ENCODE measurements around the gene SPEG. TPM values are rescaled to one million over a fixed set of nuclear protein-coding genes. Genes with fewer than 3 reads are reported as not detected.
A peak's percentile ranks its signal among the peaks of the same experiment; 100 is the strongest.

Gene SPEG
- total RNA-seq, 2 experiments from 2014 or later, result 0.46 TPM; not detected in 1

- no TSS peak for BruUV-seq (replicated peaks)
- H3K79me2 ChIP-seq (ENCODE audit: insufficient read depth, low read depth, low read length), result no peaks in the 10 kb centered on the region
- DNase-seq (ENCODE audit: low spot score), result peak; percentile 18
- H3K4me1 ChIP-seq (ENCODE audit: insufficient read depth, low read length, poor library complexity, severe bottlenecking), result peaks cover 4% of the 10 kb centered on the region
- no peak for TF ChIP-seq EZH2phosphoT487 (IDR thresholded peaks at IDR 0.05; ENCODE audit: borderline replicate concordance, low read depth, low read length)
- TF ChIP-seq CTCF (conservative IDR thresholded peaks at IDR 0.05; ENCODE audit: low read length), result no peak
- ChIA-PET POLR2A (interaction anchor here (0.6 kb wide), 1 partner anchor 852 kb away, joined by 3 read pairs; no protein-coding TSS in a partner anchor), CTCF (ENCODE audit: unreplicated experiment) (interaction anchor here (0.5 to 1.2 kb wide), 2 partner anchors 15 to 97 kb away, joined by 3 to 9 read pairs; no protein-coding TSS in a partner anchor)
- H3K4me3 ChIP-seq (ENCODE audit: low read depth, low read length, poor library complexity, severe bottlenecking), result no peak overlapping the region
- no peaks in the 10 kb centered on the region for H3K9me2 ChIP-seq (ENCODE audit: insufficient read depth, low read length)
- H3K36me3 ChIP-seq (ENCODE audit: insufficient read depth, low read length), result no peaks in the 10 kb centered on the region
- intact Hi-C loops (cut with micrococcal nuclease; ENCODE audit: unreplicated experiment), result no loop called here
- no peak overlapping the region for H3K27ac ChIP-seq (ENCODE audit: low read depth, low read length, poor library complexity, severe bottlenecking)
- H3K9me3 ChIP-seq (ENCODE audit: low read length), result no peaks in the 10 kb centered on the region
- no peak overlapping the region for H3K4me2 ChIP-seq (ENCODE audit: low read length)
- H2AFZ ChIP-seq (ENCODE audit: low read length), result no peak overlapping the region
- no peaks in the 10 kb centered on the region for H4K20me1 ChIP-seq (ENCODE audit: insufficient read depth, low read length)
Observed at GRCh38 chr2:219461047-219461514, 26.4 kb downstream of the SPEG start.

- no peaks in the 10 kb centered on the region for H3K36me3 ChIP-seq (ENCODE audit: insufficient read depth, low read length)
- no peaks in the 10 kb centered on the region for H3K9me3 ChIP-seq (ENCODE audit: low read length)
- TF ChIP-seq EZH2phosphoT487 (IDR thresholded peaks at IDR 0.05; ENCODE audit: borderline replicate concordance, low read depth, low read length), result no peak
- TF ChIP-seq CTCF (conservative IDR thresholded peaks at IDR 0.05; ENCODE audit: low read length), result no peak
- H3K4me2 ChIP-seq (ENCODE audit: low read length), result no peak overlapping the region
- H3K4me1 ChIP-seq (ENCODE audit: insufficient read depth, low read length, poor library complexity, severe bottlenecking), result peaks cover 4% of the 10 kb centered on the region
- H3K79me2 ChIP-seq (ENCODE audit: insufficient read depth, low read depth, low read length), result no peaks in the 10 kb centered on the region
- POLR2A ChIA-PET, result no interaction called here
- no TSS peak for BruUV-seq (replicated peaks)
- CTCF ChIA-PET (ENCODE audit: unreplicated experiment), result interaction anchor here (0.5 to 1.2 kb wide), 3 partner anchors 14 to 97 kb away, joined by 3 to 9 read pairs (median 3); partner anchors contain the start of gene GMPPA
- no peaks in the 10 kb centered on the region for H3K9me2 ChIP-seq (ENCODE audit: insufficient read depth, low read length)
- H3K4me3 ChIP-seq (ENCODE audit: low read depth, low read length, poor library complexity, severe bottlenecking), result no peak overlapping the region
- intact Hi-C loops (cut with micrococcal nuclease; ENCODE audit: unreplicated experiment), result no loop called here
- no peaks in the 10 kb centered on the region for H4K20me1 ChIP-seq (ENCODE audit: insufficient read depth, low read length)
- no peak overlapping the region for H2AFZ ChIP-seq (ENCODE audit: low read length)
- H3K27ac ChIP-seq (ENCODE audit: low read depth, low read length, poor library complexity, severe bottlenecking), result no peak overlapping the region
- DNase-seq (ENCODE audit: low spot score), result no peak
Observed at GRCh38 chr2:219461669-219462068, 27.0 kb downstream of the SPEG start.

- no peak for DNase-seq (ENCODE audit: low spot score)
- Histone ChIP-seq H3K27ac (ENCODE audit: low read depth, low read length, poor library complexity, severe bottlenecking) (no peak overlapping the region), H3K9me2 (ENCODE audit: insufficient read depth, low read length) (no peaks in the 10 kb centered on the region), H3K36me3 (ENCODE audit: insufficient read depth, low read length) (no peaks in the 10 kb centered on the region), H4K20me1 (ENCODE audit: insufficient read depth, low read length) (no peaks in the 10 kb centered on the region), H3K4me2 (ENCODE audit: low read length) (no peak overlapping the region), H3K4me1 (ENCODE audit: insufficient read depth, low read length, poor library complexity, severe bottlenecking) (peaks cover 4% of the 10 kb centered on the region), H3K4me3 (ENCODE audit: low read depth, low read length, poor library complexity, severe bottlenecking) (no peak overlapping the region), H3K79me2 (ENCODE audit: insufficient read depth, low read depth, low read length) (no peaks in the 10 kb centered on the region), H2AFZ (ENCODE audit: low read length) (no peak overlapping the region), H3K9me3 (ENCODE audit: low read length) (no peaks in the 10 kb centered on the region)
- CTCF ChIA-PET (ENCODE audit: unreplicated experiment), result no interaction called here
- intact Hi-C loops (cut with micrococcal nuclease; ENCODE audit: unreplicated experiment), result no loop called here
- no TSS peak for BruUV-seq (replicated peaks)
- TF ChIP-seq EZH2phosphoT487 (IDR thresholded peaks at IDR 0.05; ENCODE audit: borderline replicate concordance, low read depth, low read length) (no peak), CTCF (conservative IDR thresholded peaks at IDR 0.05; ENCODE audit: low read length) (no peak)
- POLR2A ChIA-PET, result no interaction called here
Observed at GRCh38 chr2:219462349-219462748, 27.7 kb downstream of the SPEG start.
